ENCODE measurements around the gene RNASE7.
A peak's percentile ranks its signal among the peaks of the same experiment; 100 is the strongest.

Gene RNASE7

DNA sequence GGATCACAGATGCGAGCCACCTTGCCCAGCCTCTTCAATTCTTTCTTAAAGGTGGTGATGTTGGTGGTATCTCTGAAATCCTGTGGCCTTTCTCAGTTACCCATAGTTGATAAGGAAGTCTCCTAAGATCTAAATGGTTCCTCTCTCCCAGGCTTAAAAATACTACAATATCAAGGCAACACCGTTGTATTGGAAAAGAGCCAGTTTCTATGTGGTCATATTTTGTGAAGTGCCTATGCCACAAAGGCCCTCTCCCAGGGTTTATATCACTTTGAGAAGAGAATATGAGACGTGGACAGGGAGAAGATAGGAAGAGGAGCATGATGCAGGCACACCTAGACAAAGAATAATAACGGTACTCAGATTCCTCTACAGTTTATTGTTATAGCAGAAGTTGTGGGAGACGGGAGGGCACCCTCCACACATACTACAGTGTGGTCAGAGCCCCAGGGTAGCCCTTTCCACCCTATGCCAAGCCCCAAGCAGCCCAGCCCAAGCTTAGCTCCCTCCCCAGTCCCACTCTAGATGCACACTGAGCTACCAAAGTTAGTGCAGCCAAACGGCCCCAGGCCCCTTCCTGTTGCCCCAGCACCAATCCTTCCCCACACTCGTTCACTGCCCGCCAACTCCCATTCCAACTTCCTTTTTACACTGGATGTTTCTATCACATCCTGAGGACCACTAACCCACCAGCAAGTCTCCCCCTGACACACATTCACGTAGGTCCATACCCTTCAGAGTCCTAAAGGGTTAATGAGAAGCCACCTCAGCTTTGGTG lies 25.6 kb upstream of the RNASE7 start:
- peaks cover 0 to 43% of the 10 kb centered on the region in 2 experiments; a peak in 2 of 3 replicates for H3K36me3 ChIP-seq (ENCODE audit: control insufficient read depth in 2 of 2, insufficient read depth in 1 of 2, low read length in 2 of 2)
- H3K27ac ChIP-seq (ENCODE audit: extremely low read depth, low read depth, low read length): 0 out of 2 replicates have a peak overlapping the region, but pooled peaks have one; percentile 9
- TF ChIP-seq KLF9 (tag by site-specific recombination; IDR thresholded peaks at IDR 0.05; ENCODE audit: low read depth) (no peak), GFI1B (tag by site-specific recombination; IDR thresholded peaks at IDR 0.05) (no peak), SP3 (tag by site-specific recombination; IDR thresholded peaks at IDR 0.05) (no peak), SP7 (tag by site-specific recombination; IDR thresholded peaks at IDR 0.05) (no peak), ZFP37 (tag by site-specific recombination; IDR thresholded peaks at IDR 0.05) (no peak), ZNF416 (tag by site-specific recombination; IDR thresholded peaks at IDR 0.05) (no peak)
- TF ChIP-seq, protein P1, sequence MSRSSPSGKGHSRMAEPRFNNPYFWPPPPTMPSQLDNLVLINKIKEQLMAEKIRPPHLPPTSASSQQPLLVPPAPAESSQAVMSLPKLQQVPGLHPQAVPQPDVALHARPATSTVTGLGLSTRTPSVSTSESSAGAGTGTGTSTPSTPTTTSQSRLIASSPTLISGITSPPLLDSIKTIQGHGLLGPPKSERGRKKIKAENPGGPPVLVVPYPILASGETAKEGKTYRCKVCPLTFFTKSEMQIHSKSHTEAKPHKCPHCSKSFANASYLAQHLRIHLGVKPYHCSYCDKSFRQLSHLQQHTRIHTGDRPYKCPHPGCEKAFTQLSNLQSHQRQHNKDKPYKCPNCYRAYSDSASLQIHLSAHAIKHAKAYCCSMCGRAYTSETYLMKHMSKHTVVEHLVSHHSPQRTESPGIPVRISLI (tag by site-specific recombination; IDR thresholded peaks at IDR 0.05): no peak
- CTCF ChIA-PET: interaction anchor here (0.6 to 7.4 kb wide), 13 partner anchors 11 to 99 kb away, joined by 3 to 206 read pairs (median 35); partner anchors contain the start of genes RNASE7, SLC39A2 and TPPP2
- no peak overlapping the region for H3K4me3 ChIP-seq (ENCODE audit: low read depth, low read length)
- no peaks in the 10 kb centered on the region for H3K9me3 ChIP-seq (ENCODE audit: control insufficient read depth, insufficient read depth, low read depth, low read length)
- POLR2A ChIA-PET: interaction anchor here (0.6 to 2.5 kb wide), 2 partner anchors 55 to 76 kb away, joined by 3 to 19 read pairs; no protein-coding TSS in a partner anchor
- no peaks in the 10 kb centered on the region for H3K4me1 ChIP-seq (ENCODE audit: control insufficient read depth, insufficient read depth, low read length)

DNA sequence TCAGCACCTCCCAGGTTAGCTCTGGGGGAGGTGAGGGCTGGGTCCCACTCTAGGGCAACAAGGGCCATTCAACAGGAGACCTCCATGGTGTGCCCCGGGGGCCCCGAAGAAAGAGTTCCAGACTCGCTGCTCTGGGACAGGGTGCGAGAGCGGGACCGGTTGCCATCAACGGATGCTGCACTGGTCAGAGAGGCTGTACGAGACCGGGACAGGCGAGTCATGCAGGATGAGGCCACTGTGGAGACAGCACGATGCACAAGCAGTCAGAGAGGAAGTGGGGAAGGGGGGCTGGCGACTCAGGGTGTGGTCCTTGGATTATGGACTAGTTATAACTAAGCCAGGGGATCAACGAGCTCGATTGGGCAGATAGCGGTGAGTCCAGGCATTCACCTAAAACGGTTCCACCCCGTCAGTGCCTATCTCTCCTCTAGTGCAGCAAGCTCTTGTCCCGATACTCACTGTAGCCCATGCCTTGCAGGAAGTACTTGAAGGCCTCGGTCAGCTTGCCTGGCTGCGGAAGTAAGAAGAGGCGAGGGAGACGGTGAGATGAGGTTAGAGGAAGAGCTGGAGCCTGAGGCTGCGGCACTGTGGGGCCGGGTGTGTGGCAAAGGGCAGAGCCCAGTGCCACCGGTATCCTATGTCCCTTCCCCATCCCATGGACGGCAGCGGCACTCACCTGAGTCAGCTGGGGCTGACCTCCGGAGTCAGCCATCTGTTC lies 24.5 kb upstream of the RNASE7 start:
- Histone ChIP-seq H3K4me3 (ENCODE audit: low read depth, low read length) (no peak overlapping the region), H3K9me3 (ENCODE audit: control insufficient read depth, insufficient read depth, low read depth, low read length) (no peaks in the 10 kb centered on the region), H3K4me1 (ENCODE audit: control insufficient read depth, insufficient read depth, low read length) (no peaks in the 10 kb centered on the region), H3K36me3 (ENCODE audit: control insufficient read depth in 2 of 2, insufficient read depth in 1 of 2, low read length in 2 of 2) (peaks cover 0 to 51% of the 10 kb centered on the region in 2 experiments; a peak in 2 of 3 replicates), H3K27ac (ENCODE audit: extremely low read depth, low read depth, low read length) (no peak overlapping the region)
- TF ChIP-seq ZNF677 (tag by site-specific recombination; IDR thresholded peaks at IDR 0.05): no peak
- TF ChIP-seq ZNF394 (tag by site-specific recombination; IDR thresholded peaks at IDR 0.05; ENCODE audit: borderline replicate concordance): no peak
- TF ChIP-seq, protein P2, sequence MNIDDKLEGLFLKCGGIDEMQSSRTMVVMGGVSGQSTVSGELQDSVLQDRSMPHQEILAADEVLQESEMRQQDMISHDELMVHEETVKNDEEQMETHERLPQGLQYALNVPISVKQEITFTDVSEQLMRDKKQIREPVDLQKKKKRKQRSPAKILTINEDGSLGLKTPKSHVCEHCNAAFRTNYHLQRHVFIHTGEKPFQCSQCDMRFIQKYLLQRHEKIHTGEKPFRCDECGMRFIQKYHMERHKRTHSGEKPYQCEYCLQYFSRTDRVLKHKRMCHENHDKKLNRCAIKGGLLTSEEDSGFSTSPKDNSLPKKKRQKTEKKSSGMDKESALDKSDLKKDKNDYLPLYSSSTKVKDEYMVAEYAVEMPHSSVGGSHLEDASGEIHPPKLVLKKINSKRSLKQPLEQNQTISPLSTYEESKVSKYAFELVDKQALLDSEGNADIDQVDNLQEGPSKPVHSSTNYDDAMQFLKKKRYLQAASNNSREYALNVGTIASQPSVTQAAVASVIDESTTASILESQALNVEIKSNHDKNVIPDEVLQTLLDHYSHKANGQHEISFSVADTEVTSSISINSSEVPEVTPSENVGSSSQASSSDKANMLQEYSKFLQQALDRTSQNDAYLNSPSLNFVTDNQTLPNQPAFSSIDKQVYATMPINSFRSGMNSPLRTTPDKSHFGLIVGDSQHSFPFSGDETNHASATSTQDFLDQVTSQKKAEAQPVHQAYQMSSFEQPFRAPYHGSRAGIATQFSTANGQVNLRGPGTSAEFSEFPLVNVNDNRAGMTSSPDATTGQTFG (tag by site-specific recombination; IDR thresholded peaks at IDR 0.05; ENCODE audit: borderline replicate concordance): no peak
- TF ChIP-seq ZNF426 (tag by site-specific recombination; IDR thresholded peaks at IDR 0.05): no peak
- no peak for TF ChIP-seq KLF10 (tag by site-specific recombination; IDR thresholded peaks at IDR 0.05)
- no peak for TF ChIP-seq ZBTB17 (tag by site-specific recombination; IDR thresholded peaks at IDR 0.05)
- TF ChIP-seq ZNF121 (tag by site-specific recombination; IDR thresholded peaks at IDR 0.05): no peak
- TF ChIP-seq ZSCAN23 (tag by site-specific recombination; IDR thresholded peaks at IDR 0.05): no peak
- TF ChIP-seq TCF7L2 (IDR thresholded peaks at IDR 0.05; ENCODE audit: borderline replicate concordance, low read depth, low read length): no peak
- TF ChIP-seq ZNF513 (tag by site-specific recombination; IDR thresholded peaks at IDR 0.05): no peak
- TF ChIP-seq ZFP69B (tag by site-specific recombination; IDR thresholded peaks at IDR 0.05): no peak
- TF ChIP-seq ZNF169 (tag by site-specific recombination; IDR thresholded peaks at IDR 0.05): no peak
- no peak for TF ChIP-seq ZNF639 (tag by site-specific recombination; IDR thresholded peaks at IDR 0.05)
- TF ChIP-seq ZNF202 (tag by site-specific recombination; IDR thresholded peaks at IDR 0.05; ENCODE audit: borderline replicate concordance): no peak
- TF ChIP-seq, protein P3, sequence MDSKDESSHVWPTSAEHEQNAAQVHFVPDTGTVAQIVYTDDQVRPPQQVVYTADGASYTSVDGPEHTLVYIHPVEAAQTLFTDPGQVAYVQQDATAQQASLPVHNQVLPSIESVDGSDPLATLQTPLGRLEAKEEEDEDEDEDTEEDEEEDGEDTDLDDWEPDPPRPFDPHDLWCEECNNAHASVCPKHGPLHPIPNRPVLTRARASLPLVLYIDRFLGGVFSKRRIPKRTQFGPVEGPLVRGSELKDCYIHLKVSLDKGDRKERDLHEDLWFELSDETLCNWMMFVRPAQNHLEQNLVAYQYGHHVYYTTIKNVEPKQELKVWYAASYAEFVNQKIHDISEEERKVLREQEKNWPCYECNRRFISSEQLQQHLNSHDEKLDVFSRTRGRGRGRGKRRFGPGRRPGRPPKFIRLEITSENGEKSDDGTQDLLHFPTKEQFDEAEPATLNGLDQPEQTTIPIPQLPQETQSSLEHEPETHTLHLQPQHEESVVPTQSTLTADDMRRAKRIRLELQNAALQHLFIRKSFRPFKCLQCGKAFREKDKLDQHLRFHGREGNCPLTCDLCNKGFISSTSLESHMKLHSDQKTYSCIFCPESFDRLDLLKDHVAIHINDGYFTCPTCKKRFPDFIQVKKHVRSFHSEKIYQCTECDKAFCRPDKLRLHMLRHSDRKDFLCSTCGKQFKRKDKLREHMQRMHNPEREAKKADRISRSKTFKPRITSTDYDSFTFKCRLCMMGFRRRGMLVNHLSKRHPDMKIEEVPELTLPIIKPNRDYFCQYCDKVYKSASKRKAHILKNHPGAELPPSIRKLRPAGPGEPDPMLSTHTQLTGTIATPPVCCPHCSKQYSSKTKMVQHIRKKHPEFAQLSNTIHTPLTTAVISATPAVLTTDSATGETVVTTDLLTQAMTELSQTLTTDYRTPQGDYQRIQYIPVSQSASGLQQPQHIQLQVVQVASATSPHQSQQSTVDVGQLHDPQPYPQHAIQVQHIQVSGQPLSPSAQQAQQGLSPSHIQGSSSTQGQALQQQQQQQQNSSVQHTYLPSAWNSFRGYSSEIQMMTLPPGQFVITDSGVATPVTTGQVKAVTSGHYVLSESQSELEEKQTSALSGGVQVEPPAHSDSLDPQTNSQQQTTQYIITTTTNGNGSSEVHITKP (tag by site-specific recombination; IDR thresholded peaks at IDR 0.05): no peak
- no peak for TF ChIP-seq ZNF585B (tag by site-specific recombination; IDR thresholded peaks at IDR 0.05)
- CTCF ChIA-PET: interaction anchor here (0.6 to 7.4 kb wide), 6 partner anchors 10 to 318 kb away, joined by 3 to 136 read pairs (median 5); no protein-coding TSS in a partner anchor
- POLR2A ChIA-PET: interaction anchor here (1.3 kb wide), 1 partner anchor 54 kb away, joined by 3 read pairs; no protein-coding TSS in a partner anchor

All from HEK293 (cell line).